ENCODE results near the gene SESTD1.

SESTD1 gene

DNA sequence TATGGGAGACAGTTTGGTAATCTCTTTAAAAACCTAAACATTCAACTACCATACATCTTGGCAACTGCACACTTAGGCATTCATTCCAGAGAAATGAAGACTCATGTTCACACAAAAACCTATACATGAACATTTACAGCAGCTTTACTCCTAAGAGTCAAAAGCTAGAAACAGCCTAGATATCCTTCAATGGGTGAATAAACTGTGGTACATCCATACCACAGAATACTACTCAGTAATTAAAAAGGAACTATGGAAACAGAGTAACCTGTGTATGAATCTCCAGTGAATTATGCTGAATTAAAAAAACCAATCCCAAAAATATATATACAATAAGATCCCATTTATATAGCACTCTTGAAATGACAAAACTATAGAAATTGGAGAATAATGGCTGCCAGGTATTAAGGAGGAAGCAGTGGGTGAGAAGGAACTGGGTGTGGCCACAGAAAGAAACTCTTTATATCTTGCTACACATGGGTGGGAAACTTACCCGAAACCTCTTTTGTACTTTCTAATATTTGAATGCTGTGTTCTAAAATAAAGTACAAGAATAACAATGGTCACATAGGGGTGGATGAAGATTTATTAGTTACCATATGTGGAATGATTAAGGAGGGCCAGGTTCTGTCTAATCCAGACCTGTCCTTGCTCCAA lies 13.7 kb downstream of the SESTD1 start:
- Histone ChIP-seq H3K4me2 (ENCODE audit: low read length) (no peak overlapping the region), H3K4me3 (ENCODE audit: low read depth, low read length, poor library complexity, severe bottlenecking) (no peak overlapping the region), H3K27me3 (ENCODE audit: insufficient read depth, low read length) (no peaks in the 10 kb centered on the region), H3K79me2 (ENCODE audit: insufficient read depth, low read length) (peaks cover 23% of the 10 kb centered on the region), H3K36me3 (ENCODE audit: insufficient read depth, low read length) (0 out of 2 replicates have a peak, but pooled peaks cover 7% of the 10 kb centered on the region), H3K4me1 (ENCODE audit: insufficient read depth, low read length, severe bottlenecking) (peaks cover 42% of the 10 kb centered on the region), H3K9me3 (ENCODE audit: low read length) (0 out of 2 replicates have a peak, but pooled peaks cover 5% of the 10 kb centered on the region), H2AFZ (ENCODE audit: low read length) (no peak overlapping the region), H3F3A (ENCODE audit: insufficient read depth, low read length) (no peaks in the 10 kb centered on the region), H3K27ac (ENCODE audit: low read depth, low read length, poor library complexity, severe bottlenecking) (no peak overlapping the region), H4K20me1 (ENCODE audit: insufficient read depth, low read length) (no peaks in the 10 kb centered on the region), H3K9ac (ENCODE audit: low read length) (no peak overlapping the region), H3K9me2 (ENCODE audit: low read depth, low read length) (no peaks in the 10 kb centered on the region)
- no peak for TF ChIP-seq EZH2 (IDR thresholded peaks at IDR 0.05; ENCODE audit: borderline replicate concordance, low read length)
- TF ChIP-seq CTCF (IDR thresholded peaks at IDR 0.05; ENCODE audit: low read length): no peak

DNA sequence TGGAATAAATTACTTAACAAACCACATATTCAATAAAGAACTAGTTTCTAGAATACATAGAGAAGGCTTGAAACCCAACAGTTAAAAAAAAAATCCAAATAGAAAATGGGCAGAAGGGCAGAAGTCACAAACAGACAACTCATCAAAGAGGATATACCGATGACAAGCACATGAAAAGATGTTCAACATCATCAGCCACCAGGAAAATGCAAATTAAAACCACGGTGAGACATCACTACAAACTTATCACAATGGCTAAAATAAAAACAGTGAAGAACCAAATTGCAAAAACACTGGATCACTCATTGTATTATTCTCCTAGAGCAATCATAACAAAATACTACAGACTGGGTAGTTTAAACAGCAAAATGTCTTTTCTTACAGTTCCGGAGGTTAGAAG lies 14.5 kb downstream of the SESTD1 start:
- no peaks in the 10 kb centered on the region for H3K9me2 ChIP-seq (ENCODE audit: low read depth, low read length)
- no peaks in the 10 kb centered on the region for H3F3A ChIP-seq (ENCODE audit: insufficient read depth, low read length)
- H3K4me1 ChIP-seq (ENCODE audit: insufficient read depth, low read length, severe bottlenecking): peaks cover 42% of the 10 kb centered on the region
- no peaks in the 10 kb centered on the region for H3K27me3 ChIP-seq (ENCODE audit: insufficient read depth, low read length)
- no peak overlapping the region for H3K4me2 ChIP-seq (ENCODE audit: low read length)
- H3K27ac ChIP-seq (ENCODE audit: low read depth, low read length, poor library complexity, severe bottlenecking): no peak overlapping the region
- H4K20me1 ChIP-seq (ENCODE audit: insufficient read depth, low read length): no peaks in the 10 kb centered on the region
- no peak for TF ChIP-seq CTCF (IDR thresholded peaks at IDR 0.05; ENCODE audit: low read length)
- no peak for TF ChIP-seq EZH2 (IDR thresholded peaks at IDR 0.05; ENCODE audit: borderline replicate concordance, low read length)
- H3K4me3 ChIP-seq (ENCODE audit: low read depth, low read length, poor library complexity, severe bottlenecking): no peak overlapping the region
- H2AFZ ChIP-seq (ENCODE audit: low read length): no peak overlapping the region
- H3K79me2 ChIP-seq (ENCODE audit: insufficient read depth, low read length): peaks cover 23% of the 10 kb centered on the region
- no peak overlapping the region for H3K9ac ChIP-seq (ENCODE audit: low read length)
- H3K36me3 ChIP-seq (ENCODE audit: insufficient read depth, low read length): 0 out of 2 replicates have a peak, but pooled peaks cover 7% of the 10 kb centered on the region
- 0 out of 2 replicates have a peak, but pooled peaks cover 5% of the 10 kb centered on the region for H3K9me3 ChIP-seq (ENCODE audit: low read length)

GRCh38 chr2:179248024-179248348 lies 16.6 kb downstream of the SESTD1 start:
- Histone ChIP-seq H3K79me2 (ENCODE audit: insufficient read depth, low read length) (peaks cover 23% of the 10 kb centered on the region), H2AFZ (ENCODE audit: low read length) (no peak overlapping the region), H3K9ac (ENCODE audit: low read length) (no peak overlapping the region), H4K20me1 (ENCODE audit: insufficient read depth, low read length) (no peaks in the 10 kb centered on the region), H3K27me3 (ENCODE audit: insufficient read depth, low read length) (no peaks in the 10 kb centered on the region), H3K9me3 (ENCODE audit: low read length) (0 out of 2 replicates have a peak, but pooled peaks cover 5% of the 10 kb centered on the region), H3K36me3 (ENCODE audit: insufficient read depth, low read length) (0 out of 2 replicates have a peak, but pooled peaks cover 7% of the 10 kb centered on the region), H3K4me3 (ENCODE audit: low read depth, low read length, poor library complexity, severe bottlenecking) (peak overlapping the region; percentile 36), H3K27ac (ENCODE audit: low read depth, low read length, poor library complexity, severe bottlenecking) (no peak overlapping the region), H3K4me1 (ENCODE audit: insufficient read depth, low read length, severe bottlenecking) (peaks cover 36% of the 10 kb centered on the region), H3F3A (ENCODE audit: insufficient read depth, low read length) (no peaks in the 10 kb centered on the region), H3K9me2 (ENCODE audit: low read depth, low read length) (no peaks in the 10 kb centered on the region), H3K4me2 (ENCODE audit: low read length) (peak overlapping the region; percentile 48)
- TF ChIP-seq EZH2 (IDR thresholded peaks at IDR 0.05; ENCODE audit: borderline replicate concordance, low read length): no peak
- no peak for TF ChIP-seq CTCF (IDR thresholded peaks at IDR 0.05; ENCODE audit: low read length)

All from OCI-LY1 (cell line).